Ishikawa (cell line): ENCODE results near the gene SCRT2.

ENCODE experiments used
- CEBPB ChIP-seq: IDR thresholded peaks from 2 replicates; pipeline ENCODE4 v1.6.1; 2012
- CREB1 ChIP-seq: IDR thresholded peaks from 2 replicates; pipeline ENCODE4 v1.6.1; 2012; ENCODE audit warnings: low read depth
- EGR1 ChIP-seq: IDR thresholded peaks from 2 replicates; pipeline ENCODE4 v1.6.1; 2012
- EP300 ChIP-seq: IDR thresholded peaks from 2 replicates; pipeline ENCODE4 v1.6.1; 2012; ENCODE audit warnings: borderline replicate concordance
- FOXM1 ChIP-seq: IDR thresholded peaks from 2 replicates; pipeline ENCODE4 v1.6.1; 2012; ENCODE audit warnings: low read depth, borderline replicate concordance
- MAX ChIP-seq: IDR thresholded peaks from 2 replicates; pipeline ENCODE4 v1.6.1; 2012
- NFIC ChIP-seq: IDR thresholded peaks from 2 replicates; pipeline ENCODE4 v1.6.1; 2012
- RAD21 ChIP-seq: IDR thresholded peaks from 2 replicates; pipeline ENCODE4 v1.6.1; 2012; ENCODE audit warnings: low read depth
- REST ChIP-seq: IDR thresholded peaks from 2 replicates; pipeline ENCODE4 v1.6.1; 2012; ENCODE audit warnings: low read depth, mild to moderate bottlenecking
- TAF1 ChIP-seq: IDR thresholded peaks from 2 replicates; pipeline ENCODE4 v1.6.1; 2012; ENCODE audit warnings: low read depth, mild to moderate bottlenecking
- TCF12 ChIP-seq: IDR thresholded peaks from 2 replicates; pipeline ENCODE4 v1.6.1; 2012; ENCODE audit warnings: low read depth
- TEAD4 ChIP-seq: IDR thresholded peaks from 2 replicates; pipeline ENCODE4 v1.6.1; 2012
- USF1 ChIP-seq: IDR thresholded peaks from 2 replicates; pipeline ENCODE4 v1.6.1; 2012
- YY1 ChIP-seq: IDR thresholded peaks from 2 replicates; pipeline ENCODE4 v1.6.1; 2012; ENCODE audit warnings: low read depth
- ZBTB7A ChIP-seq: IDR thresholded peaks from 2 replicates; pipeline ENCODE4 v1.6.1; 2012; ENCODE audit warnings: low read depth

The SCRT2 gene

GRCh38 chr20:623021-623420 lies 52.6 kb downstream of the SCRT2 start:
- no peak for TF ChIP-seq EGR1
- TF ChIP-seq NFIC: no peak
- no peak for TF ChIP-seq TEAD4
- no peak for TF ChIP-seq TAF1
- no peak for TF ChIP-seq FOXM1
- TF ChIP-seq CEBPB: no peak
- TF ChIP-seq CREB1: no peak
- no peak for TF ChIP-seq REST
- no peak for TF ChIP-seq YY1
- no peak for TF ChIP-seq ZBTB7A
- no peak for TF ChIP-seq MAX
- TF ChIP-seq USF1: no peak
- no peak for TF ChIP-seq EP300
- TF ChIP-seq RAD21: no peak

GRCh38 chr20:622161-622560 lies 53.4 kb downstream of the SCRT2 start:
- TF ChIP-seq TCF12: no peak
- no peak for TF ChIP-seq MAX
- no peak for TF ChIP-seq YY1
- no peak for TF ChIP-seq EP300
- TF ChIP-seq FOXM1: no peak
- no peak for TF ChIP-seq USF1

- TF ChIP-seq REST (no peak), FOXM1 (no peak), EP300 (no peak), MAX (no peak), TCF12 (no peak), CEBPB (no peak), YY1 (no peak)
Measured at GRCh38 chr20:621125-621756, 54.4 kb downstream of the SCRT2 start.

- TF ChIP-seq FOXM1: no peak
- no peak for TF ChIP-seq EP300
- TF ChIP-seq TEAD4: no peak
- no peak for TF ChIP-seq YY1
- TF ChIP-seq USF1: no peak
- no peak for TF ChIP-seq CREB1
- no peak for TF ChIP-seq MAX
- no peak for TF ChIP-seq REST
- TF ChIP-seq TAF1: no peak
- TF ChIP-seq NFIC: no peak
- TF ChIP-seq CEBPB: no peak
- no peak for TF ChIP-seq ZBTB7A
- no peak for TF ChIP-seq TCF12
- TF ChIP-seq EGR1: no peak
- TF ChIP-seq RAD21: no peak
Measured at GRCh38 chr20:620246-620645, 55.4 kb downstream of the SCRT2 start.
